Trophoblast cell (in vitro differentiated cells and primary cell): Measurements from ENCODE around the gene NINJ2.

Source experiments
- DNase-seq, 2 donors: peaks; one replicate each; pipeline ENCODE4 v3.0.0-alpha.2; 2016
- H2AFZ ChIP-seq: 2 replicates; pipeline ENCODE4 v1.6.1; 2013; ENCODE audit warnings: low read length, moderate library complexity, mild to moderate bottlenecking; ENCODE audit not compliant: insufficient read depth, poor library complexity
- H2AK5ac ChIP-seq: 2 replicates; pipeline ENCODE4 v1.6.1; 2013; ENCODE audit warnings: mild to moderate bottlenecking, low read length
- H2BK120ac ChIP-seq: 2 replicates; pipeline ENCODE4 v1.6.1; 2013; ENCODE audit warnings: low read length, mild to moderate bottlenecking, moderate library complexity; ENCODE audit not compliant: insufficient read depth, poor library complexity
- H2BK12ac ChIP-seq: 2 replicates; pipeline ENCODE4 v1.6.1; 2013; ENCODE audit warnings: mild to moderate bottlenecking, low read length, moderate library complexity
- H2BK5ac ChIP-seq: 2 replicates; pipeline ENCODE4 v1.6.1; 2013; ENCODE audit warnings: low read length, low read depth, moderate library complexity, mild to moderate bottlenecking; ENCODE audit not compliant: poor library complexity
- H3K14ac ChIP-seq: 2 replicates; pipeline ENCODE4 v1.6.1; 2013; ENCODE audit warnings: mild to moderate bottlenecking, low read length
- H3K18ac ChIP-seq: 2 replicates; pipeline ENCODE4 v1.6.1; 2013; ENCODE audit warnings: mild to moderate bottlenecking, low read length
- H3K23ac ChIP-seq: 2 replicates; pipeline ENCODE4 v1.6.1; 2013; ENCODE audit warnings: low read length
- H3K27ac ChIP-seq: 2 replicates; pipeline ENCODE4 v1.5.1; 2013; ENCODE audit warnings: low read depth, mild to moderate bottlenecking, inconsistent platforms, low read length, moderate library complexity
- H3K27me3 ChIP-seq: 2 replicates; pipeline ENCODE4 v1.6.1; 2013; ENCODE audit warnings: inconsistent platforms, mild to moderate bottlenecking, low read length, moderate library complexity; ENCODE audit not compliant: insufficient read depth
- H3K36me3 ChIP-seq, 2 experiments: 1 replicate in 1 of 2; 2 replicates in 1 of 2; pipeline ENCODE4 v1.6.1; 2013; ENCODE audit warnings: low read length in 2 of 2, mild to moderate bottlenecking in 2 of 2, moderate library complexity in 1 of 2; ENCODE audit not compliant: insufficient read depth in 2 of 2, control insufficient read depth in 1 of 2
- H3K4ac ChIP-seq: 2 replicates; pipeline ENCODE4 v1.6.1; 2013; ENCODE audit warnings: low read depth, mild to moderate bottlenecking, low read length, moderate library complexity
- H3K4me1 ChIP-seq, 2 experiments: 1 replicate in 1 of 2; 2 replicates in 1 of 2; pipeline ENCODE4 v1.6.1; 2013; ENCODE audit warnings: low read length in 2 of 2, mild to moderate bottlenecking in 2 of 2, moderate library complexity in 1 of 2; ENCODE audit not compliant: insufficient read depth in 2 of 2, control insufficient read depth in 1 of 2
- H3K4me2 ChIP-seq: 2 replicates; pipeline ENCODE4 v1.6.1; 2013; ENCODE audit warnings: inconsistent platforms, mild to moderate bottlenecking, low read length, moderate library complexity
- H3K4me3 ChIP-seq: 2 replicates; pipeline ENCODE4 v1.5.1; 2013; ENCODE audit warnings: mild to moderate bottlenecking, low read depth, low read length, inconsistent platforms
- H3K79me1 ChIP-seq: one replicate; pipeline ENCODE4 v1.6.1; 2013; ENCODE audit warnings: low read length
- H3K79me2 ChIP-seq: 2 replicates; pipeline ENCODE4 v1.6.1; 2013; ENCODE audit warnings: low read length, mild to moderate bottlenecking; ENCODE audit not compliant: control insufficient read depth, insufficient read depth, poor library complexity
- H3K9ac ChIP-seq: 2 replicates; pipeline ENCODE4 v1.6.1; 2013; ENCODE audit warnings: mild to moderate bottlenecking, low read length
- H3K9me3 ChIP-seq: 2 replicates; pipeline ENCODE4 v1.6.1; 2013; ENCODE audit warnings: low read depth, mild to moderate bottlenecking, control low read depth, inconsistent platforms, low read length; ENCODE audit not compliant: insufficient read depth
- H4K12ac ChIP-seq: 2 replicates; pipeline ENCODE4 v1.6.1; 2013; ENCODE audit warnings: low read depth, mild to moderate bottlenecking, low read length, moderate library complexity
- H4K8ac ChIP-seq: 2 replicates; pipeline ENCODE4 v1.6.1; 2013; ENCODE audit warnings: low read depth, mild to moderate bottlenecking, low read length, moderate library complexity
- H4K91ac ChIP-seq: one replicate; pipeline ENCODE4 v1.6.1; 2013; ENCODE audit warnings: low read depth, mild to moderate bottlenecking, low read length, moderate library complexity
- WGBS: extraction: QIAGEN DNeasy Blood & Tissue Kit; methylation state at CpG from one replicate; pipeline ENCODE4 v1.1.7; 2013; ENCODE audit warnings: missing lambda C conversion rate; ENCODE audit not compliant: insufficient read length, insufficient coverage; ENCODE audit errors: extremely low coverage; 5-methylcytosine and 5-hydroxymethylcytosine counted together

Gene NINJ2

DNA sequence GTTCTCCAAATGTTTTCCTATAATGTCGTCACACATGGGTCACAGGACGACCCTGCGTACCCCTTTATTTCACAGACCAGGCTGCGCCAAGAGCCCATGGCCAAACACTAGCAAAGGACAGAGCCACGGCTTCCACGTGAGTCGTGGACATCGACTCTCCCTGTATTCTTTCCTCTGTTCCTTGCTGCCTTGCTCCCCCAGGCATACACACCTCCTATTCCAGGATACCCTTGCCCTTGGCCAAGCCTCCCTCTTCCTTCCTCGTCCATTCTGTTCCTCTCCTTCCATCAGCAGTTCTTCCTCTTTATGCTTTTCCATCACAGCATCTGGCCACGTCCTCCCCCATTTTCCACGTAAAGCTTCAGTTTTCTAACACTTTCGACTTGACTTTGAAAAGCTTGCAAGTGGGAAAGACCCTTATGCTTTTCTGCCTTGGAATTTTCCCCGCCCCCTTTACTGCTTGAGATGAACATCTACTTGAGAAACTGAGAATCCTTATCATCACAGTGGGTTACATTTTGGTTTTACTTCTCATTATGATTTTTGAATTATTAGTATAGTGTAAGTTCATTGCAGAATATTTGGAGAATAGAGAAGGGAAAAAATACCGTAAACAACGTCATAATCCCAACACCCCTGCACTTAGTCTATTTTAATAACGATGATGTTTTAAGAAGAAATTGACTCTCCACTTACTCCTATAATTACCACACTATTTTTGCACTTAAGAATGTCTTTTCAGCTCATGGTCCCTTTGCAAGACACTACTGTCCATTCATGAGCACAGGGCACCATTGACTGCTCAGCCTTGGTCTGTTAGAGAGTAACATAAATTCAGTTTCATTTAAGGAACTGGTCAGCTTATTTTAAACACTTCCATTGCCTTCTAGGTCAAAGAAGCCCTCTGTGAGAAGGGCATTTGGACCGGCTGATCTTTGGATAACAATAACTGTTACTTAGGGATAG lies 15.8 kb upstream of the NINJ2 start:
- Histone ChIP-seq H2AK5ac (no peak overlapping the region), H3K4me1 (no peaks in the 10 kb centered on the region), H3K18ac (no peak overlapping the region), H3K79me2 (no peaks in the 10 kb centered on the region), H3K23ac (no peak overlapping the region), H2BK5ac (no peak overlapping the region), H3K4ac (no peak overlapping the region), H2BK120ac (no peak overlapping the region), H3K79me1 (no peaks in the 10 kb centered on the region), H3K9me3 (no peaks in the 10 kb centered on the region), H3K9ac (no peak overlapping the region), H3K27me3 (no peaks in the 10 kb centered on the region), H3K4me2 (no peak overlapping the region), H3K36me3 (no peaks in the 10 kb centered on the region), H4K91ac (no peak overlapping the region), H3K4me3 (no peak overlapping the region), H3K27ac (no peak overlapping the region), H2AFZ (no peak overlapping the region), H4K8ac (no peak overlapping the region), H2BK12ac (no peak overlapping the region), H4K12ac (no peak overlapping the region), H3K14ac (no peak overlapping the region)
- no peak for DNase-seq
- no CpG with 5 or more reads among the region's 17 CpGs for WGBS

DNA sequence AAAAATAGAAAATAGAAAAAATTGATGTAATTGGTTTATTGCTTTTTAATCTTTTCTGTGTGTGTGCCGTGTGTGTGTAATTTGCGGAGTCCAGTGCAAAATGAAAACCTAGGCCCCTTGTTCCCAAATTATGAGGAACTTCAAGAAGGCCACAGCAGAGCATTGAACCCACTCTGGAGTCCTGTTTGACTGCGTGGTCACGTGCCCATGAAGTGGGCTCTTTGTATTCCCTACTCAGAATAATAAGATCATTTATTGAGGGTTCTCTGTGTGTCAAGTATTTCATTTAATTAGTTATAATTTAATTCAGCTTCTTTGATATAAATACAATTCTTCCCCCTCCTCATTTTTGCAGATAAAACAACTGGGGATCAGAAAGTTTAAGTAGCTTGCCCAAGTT lies 12.3 kb upstream of the NINJ2 start:
- H2AFZ ChIP-seq: no peak overlapping the region
- H4K12ac ChIP-seq: no peak overlapping the region
- no peak overlapping the region for H2BK5ac ChIP-seq
- no peak overlapping the region for H2BK12ac ChIP-seq
- no peaks in the 10 kb centered on the region for H3K9me3 ChIP-seq
- no peaks in the 10 kb centered on the region for H3K36me3 ChIP-seq
- DNase-seq: no peak
- H3K18ac ChIP-seq: no peak overlapping the region
- 100% methylated on average over 1 of the region's 4 CpGs for WGBS
- H3K4me2 ChIP-seq: no peak overlapping the region
- H3K4me1 ChIP-seq: no peaks in the 10 kb centered on the region
- no peak overlapping the region for H3K27ac ChIP-seq
- H4K91ac ChIP-seq: no peak overlapping the region
- H3K14ac ChIP-seq: no peak overlapping the region
- H3K27me3 ChIP-seq: no peaks in the 10 kb centered on the region
- no peaks in the 10 kb centered on the region for H3K79me2 ChIP-seq
- no peak overlapping the region for H3K9ac ChIP-seq
- no peak overlapping the region for H2AK5ac ChIP-seq
- H2BK120ac ChIP-seq: no peak overlapping the region
- H3K4ac ChIP-seq: no peak overlapping the region
- no peak overlapping the region for H4K8ac ChIP-seq
- H3K23ac ChIP-seq: no peak overlapping the region
- no peaks in the 10 kb centered on the region for H3K79me1 ChIP-seq
- H3K4me3 ChIP-seq: no peak overlapping the region

DNA sequence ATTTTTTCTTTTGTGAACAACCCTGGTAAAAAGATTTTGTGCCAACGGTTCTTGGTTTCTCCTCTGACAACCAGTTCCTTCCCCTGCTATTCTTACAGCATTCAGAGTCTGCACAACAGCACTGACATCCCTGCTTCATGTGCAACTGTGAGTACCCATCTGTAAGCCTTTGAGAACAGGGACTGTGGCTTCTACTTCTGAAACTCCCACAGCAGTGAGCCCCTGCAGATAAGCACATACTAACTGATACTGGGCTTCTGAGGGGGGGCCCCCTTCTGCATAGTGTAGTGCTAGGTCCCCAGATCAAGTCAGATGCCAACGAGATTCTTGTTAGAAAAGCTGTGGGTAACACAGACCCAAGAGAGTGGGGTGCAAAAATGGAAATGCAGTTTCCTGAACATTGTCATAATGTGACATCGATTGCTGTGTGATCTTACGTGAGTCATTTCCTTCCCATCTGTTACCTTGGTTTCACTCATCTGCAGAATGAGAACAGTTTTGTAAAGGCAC lies 11.1 kb upstream of the NINJ2 start:
- no peak for DNase-seq
- H3K18ac ChIP-seq: no peak overlapping the region
- H3K9ac ChIP-seq: no peak overlapping the region
- H3K27ac ChIP-seq: no peak overlapping the region
- H3K27me3 ChIP-seq: no peaks in the 10 kb centered on the region
- H2BK5ac ChIP-seq: no peak overlapping the region
- H3K4ac ChIP-seq: no peak overlapping the region
- H4K12ac ChIP-seq: no peak overlapping the region
- H3K4me2 ChIP-seq: no peak overlapping the region
- no peaks in the 10 kb centered on the region for H3K4me1 ChIP-seq
- H4K8ac ChIP-seq: no peak overlapping the region
- H3K79me1 ChIP-seq: no peaks in the 10 kb centered on the region
- H4K91ac ChIP-seq: no peak overlapping the region
- no peak overlapping the region for H2AK5ac ChIP-seq
- no peak overlapping the region for H2BK12ac ChIP-seq
- no peaks in the 10 kb centered on the region for H3K9me3 ChIP-seq
- no peak overlapping the region for H2BK120ac ChIP-seq
- H3K36me3 ChIP-seq: no peaks in the 10 kb centered on the region
- no CpG with 5 or more reads among the region's 4 CpGs for WGBS
- H2AFZ ChIP-seq: no peak overlapping the region
- H3K23ac ChIP-seq: no peak overlapping the region
- H3K79me2 ChIP-seq: no peaks in the 10 kb centered on the region
- H3K14ac ChIP-seq: no peak overlapping the region
- H3K4me3 ChIP-seq: no peak overlapping the region

DNA sequence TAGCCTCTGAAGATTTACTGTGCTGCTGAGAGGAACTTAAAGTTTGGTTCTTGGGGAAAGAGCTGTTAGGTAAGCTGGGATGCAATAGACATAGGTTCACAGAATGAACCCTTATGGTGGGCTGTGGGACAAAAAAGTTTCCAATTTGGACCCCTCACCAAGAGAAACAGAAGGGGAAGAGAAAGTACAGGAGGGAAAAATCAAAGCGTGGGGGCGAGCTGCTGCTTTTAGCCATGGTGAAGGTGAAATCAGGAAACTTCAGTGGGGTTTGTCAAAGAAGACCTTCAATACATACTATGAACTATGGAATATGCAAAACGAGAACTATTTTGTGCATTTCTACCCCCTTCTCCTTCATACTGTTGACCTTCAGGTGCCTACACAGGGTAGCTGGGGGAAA lies 10.6 kb upstream of the NINJ2 start:
- Histone ChIP-seq H2AK5ac (no peak overlapping the region), H3K4me2 (no peak overlapping the region), H3K4me3 (no peak overlapping the region), H4K91ac (no peak overlapping the region), H3K4me1 (no peaks in the 10 kb centered on the region), H3K27me3 (no peaks in the 10 kb centered on the region), H3K27ac (no peak overlapping the region), H3K9me3 (no peaks in the 10 kb centered on the region), H3K9ac (no peak overlapping the region), H3K18ac (no peak overlapping the region), H2BK120ac (no peak overlapping the region), H3K79me2 (no peaks in the 10 kb centered on the region), H3K36me3 (no peaks in the 10 kb centered on the region), H3K23ac (no peak overlapping the region), H2AFZ (no peak overlapping the region), H3K4ac (no peak overlapping the region), H3K14ac (no peak overlapping the region), H4K12ac (no peak overlapping the region), H4K8ac (no peak overlapping the region), H3K79me1 (no peaks in the 10 kb centered on the region), H2BK5ac (no peak overlapping the region), H2BK12ac (no peak overlapping the region)
- WGBS: no CpG with 5 or more reads among the region's 3 CpGs
- DNase-seq: no peak
